Glutamatergic neuron (in vitro differentiated cells): Measurements from ENCODE around the gene TMEM114. TPM values are rescaled to one million over a fixed set of nuclear protein-coding genes. Genes with fewer than 3 reads are reported as not detected.

Experiments
- DNase-seq: peaks from one replicate; pipeline ENCODE4 v3.0.0; 2022
- H3K27ac Mint-ChIP-seq: one replicate; pipeline ENCODE4 v1.8.0; 2020; ENCODE audit warnings: mild to moderate bottlenecking, mixed read lengths, inconsistent platforms; ENCODE audit not compliant: unreplicated experiment
- H3K27me3 Mint-ChIP-seq: one replicate; pipeline ENCODE4 v1.8.0; 2020; ENCODE audit warnings: mild to moderate bottlenecking, moderate library complexity, mixed read lengths, inconsistent platforms; ENCODE audit not compliant: unreplicated experiment
- H3K36me3 Mint-ChIP-seq: one replicate; pipeline ENCODE4 v1.8.0; 2020; ENCODE audit warnings: mild to moderate bottlenecking, mixed read lengths, inconsistent platforms; ENCODE audit not compliant: unreplicated experiment
- H3K4me1 Mint-ChIP-seq: one replicate; pipeline ENCODE4 v1.8.0; 2020; ENCODE audit warnings: mild to moderate bottlenecking, low read depth, mixed read lengths, inconsistent platforms; ENCODE audit not compliant: unreplicated experiment
- H3K4me3 Mint-ChIP-seq: one replicate; pipeline ENCODE4 v1.8.0; 2020; ENCODE audit warnings: mild to moderate bottlenecking, mixed read lengths, inconsistent platforms; ENCODE audit not compliant: unreplicated experiment
- H3K9me3 Mint-ChIP-seq: one replicate; pipeline ENCODE4 v1.8.0; 2020; ENCODE audit warnings: mild to moderate bottlenecking, moderate library complexity, mixed read lengths, inconsistent platforms; ENCODE audit not compliant: unreplicated experiment
- CTCF ChIP-seq: fragments of 200-600 bp; sonication (generic); IDR thresholded peaks from one replicate; pipeline ENCODE4 v1.5.0; 2021; ENCODE audit not compliant: partially characterized antibody, unreplicated experiment
- total RNA-seq: library from RNA; stranded (reverse); fragmentation: NEBNext Ultra II Directional; extraction: Animal tissue kit (Norgen Biotek cat#: 25700); gene quantifications from one replicate; pipeline ENCODE4 v1.2.1, GENCODE V29; 2021; ENCODE audit not compliant: unreplicated experiment

Gene TMEM114
- total RNA-seq, 1 donor from 2014 or later, result not detected

DNA sequence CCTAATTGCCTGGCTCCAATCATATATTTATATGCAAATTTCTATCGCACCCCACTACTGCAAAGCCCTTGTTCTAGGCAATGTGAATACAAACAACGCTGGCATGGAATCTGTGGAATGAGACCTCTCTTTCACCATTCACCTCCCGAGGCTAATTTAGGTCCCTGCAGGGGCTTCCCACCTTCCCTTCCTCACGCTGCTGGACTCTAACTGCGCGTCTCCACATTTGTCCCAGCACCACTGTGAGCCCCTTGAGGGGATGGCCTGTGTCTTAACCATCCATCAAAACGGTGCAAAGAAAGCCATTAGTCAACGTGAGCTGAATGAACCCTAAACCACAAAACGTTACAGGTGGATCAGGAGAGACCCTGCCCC, 1.6 kb downstream of the TMEM114 start:
- no peak for DNase-seq
- peaks cover 4% of the 10 kb centered on the region for H3K27me3 Mint-ChIP-seq
- H3K36me3 Mint-ChIP-seq, result no peaks in the 10 kb centered on the region
- H3K4me1 Mint-ChIP-seq, result no peaks in the 10 kb centered on the region
- H3K4me3 Mint-ChIP-seq, result peak overlapping the region; percentile 10
- H3K9me3 Mint-ChIP-seq, result peaks cover 7% of the 10 kb centered on the region
- no peak overlapping the region for H3K27ac Mint-ChIP-seq
- TF ChIP-seq CTCF, result no peak

DNA sequence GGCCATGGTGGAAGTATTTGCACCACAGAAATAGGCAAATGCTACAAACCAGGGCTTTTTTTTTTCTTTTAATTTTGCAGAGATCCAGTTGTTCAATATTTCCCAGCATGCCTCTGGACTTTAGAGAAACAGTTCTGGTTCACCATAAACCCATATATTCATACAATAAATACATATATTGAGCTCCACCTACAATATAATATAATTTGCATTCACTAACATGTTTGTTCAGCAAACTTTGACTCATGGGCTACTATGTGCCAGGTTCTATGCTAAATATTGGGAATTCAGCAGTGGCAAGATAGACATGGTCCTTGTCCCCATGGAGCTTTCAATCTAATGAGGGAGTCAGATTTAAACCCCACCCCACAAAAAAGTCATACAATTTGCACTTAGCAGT, 3.2 kb downstream of the TMEM114 start:
- Mint-ChIP-seq H3K4me3 (no peak overlapping the region), H3K9me3 (peaks cover 7% of the 10 kb centered on the region), H3K27ac (no peak overlapping the region), H3K4me1 (no peaks in the 10 kb centered on the region), H3K27me3 (peaks cover 4% of the 10 kb centered on the region), H3K36me3 (no peaks in the 10 kb centered on the region)
- TF ChIP-seq CTCF, result no peak
- no peak for DNase-seq

- Mint-ChIP-seq H3K27me3 (peaks cover 4% of the 10 kb centered on the region), H3K4me1 (no peaks in the 10 kb centered on the region), H3K4me3 (no peak overlapping the region), H3K9me3 (peaks cover 7% of the 10 kb centered on the region), H3K27ac (no peak overlapping the region), H3K36me3 (no peaks in the 10 kb centered on the region)
- TF ChIP-seq CTCF, result no peak
- no peak for DNase-seq
Observed at GRCh38 chr16:8585857-8586256, 4.5 kb downstream of the TMEM114 start.

- Mint-ChIP-seq H3K9me3 (peaks cover 7% of the 10 kb centered on the region), H3K4me3 (no peak overlapping the region), H3K4me1 (no peaks in the 10 kb centered on the region), H3K27me3 (peaks cover 4% of the 10 kb centered on the region), H3K27ac (no peak overlapping the region), H3K36me3 (no peaks in the 10 kb centered on the region)
- DNase-seq, result no peak
- TF ChIP-seq CTCF, result no peak
Observed at GRCh38 chr16:8585041-8585440, 5.3 kb downstream of the TMEM114 start.

DNA sequence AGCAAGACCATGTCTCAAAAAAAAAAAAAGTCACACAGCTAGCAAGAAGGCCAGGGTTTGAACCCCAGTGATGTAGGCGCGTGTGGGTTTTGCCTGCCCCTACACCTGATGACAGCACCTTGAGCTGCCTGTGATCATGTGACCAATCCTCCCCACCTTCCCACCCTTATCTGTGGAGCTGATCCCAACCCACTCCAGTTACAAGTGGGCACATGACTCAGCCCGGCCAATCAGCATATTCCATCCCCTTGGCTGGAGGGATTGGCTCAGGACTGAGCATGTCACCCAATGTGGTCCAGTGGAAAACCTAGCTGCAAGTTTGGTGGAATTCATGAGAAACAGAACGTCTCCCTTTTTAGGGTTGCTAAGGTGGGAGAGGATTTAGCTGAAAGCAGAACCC, 6.6 kb downstream of the TMEM114 start:
- peaks cover 5% of the 10 kb centered on the region for H3K27me3 Mint-ChIP-seq
- H3K4me1 Mint-ChIP-seq, result no peaks in the 10 kb centered on the region
- no peak for TF ChIP-seq CTCF
- H3K27ac Mint-ChIP-seq, result no peak overlapping the region
- DNase-seq, result no peak
- H3K36me3 Mint-ChIP-seq, result no peaks in the 10 kb centered on the region
- peaks cover 7% of the 10 kb centered on the region for H3K9me3 Mint-ChIP-seq
- no peak overlapping the region for H3K4me3 Mint-ChIP-seq
